NCI-H2227 treated with DMSO at 0.1 percent for 48 hours (cell line): ENCODE data around the gene IFT52.
"Not testable (repeated sequence)": the region's sequence is repeated elsewhere in the genome, so short reads cannot be mapped to it uniquely, and the experiment has no call there.

Experiments
- DNase-seq: peaks from one replicate; lab custom pipeline; 2025; lab: John Stamatoyannopoulos, UW

Gene IFT52

GRCh38 chr20:43568706-43569105, 22.0 kb upstream of the IFT52 start:
- no peak for DNase-seq

GRCh38 chr20:43569282-43569681, 21.5 kb upstream of the IFT52 start:
- no peak for DNase-seq

GRCh38 chr20:43570496-43570895, 20.2 kb upstream of the IFT52 start:
- DNase-seq = no peak

- no peak for DNase-seq
Measured at GRCh38 chr20:43571310-43571709, 19.4 kb upstream of the IFT52 start.

GRCh38 chr20:43571771-43572170, 19.0 kb upstream of the IFT52 start:
- no peak for DNase-seq

- DNase-seq = no peak
Measured at GRCh38 chr20:43572891-43573290, 17.8 kb upstream of the IFT52 start.

GRCh38 chr20:43576108-43576507, 14.6 kb upstream of the IFT52 start:
- no peak for DNase-seq

- DNase-seq = no peak
Measured at GRCh38 chr20:43579861-43580793, 10.6 kb upstream of the IFT52 start.

- DNase-seq = no peak
Measured at GRCh38 chr20:43583133-43583864, 7.4 kb upstream of the IFT52 start.

- DNase-seq = no peak
Measured at GRCh38 chr20:43583982-43584432, 6.7 kb upstream of the IFT52 start.

GRCh38 chr20:43584448-43585136, 6.1 kb upstream of the IFT52 start:
- no peak for DNase-seq

GRCh38 chr20:43586641-43587040, 4.1 kb upstream of the IFT52 start:
- DNase-seq = no peak

GRCh38 chr20:43588526-43588925, 2.2 kb upstream of the IFT52 start:
- DNase-seq = not testable (repeated sequence)

GRCh38 chr20:43590036-43590391, 723 bp upstream of the IFT52 start:
- peak; percentile 94 for DNase-seq

GRCh38 chr20:43601960-43602359, 11.2 kb downstream of the IFT52 start:
- DNase-seq = peak; percentile 2

GRCh38 chr20:43603124-43603523, 12.4 kb downstream of the IFT52 start:
- no peak for DNase-seq

- DNase-seq = no peak
Measured at GRCh38 chr20:43605715-43606114, 15.0 kb downstream of the IFT52 start.

- not testable (repeated sequence) for DNase-seq
Measured at GRCh38 chr20:43607278-43607677, 16.5 kb downstream of the IFT52 start.

GRCh38 chr20:43631598-43631997, 40.9 kb downstream of the IFT52 start:
- no peak for DNase-seq

GRCh38 chr20:43636429-43636828, 45.7 kb downstream of the IFT52 start:
- DNase-seq = no peak

- DNase-seq = no peak
Measured at GRCh38 chr20:43642548-43642947, 51.8 kb downstream of the IFT52 start.

- DNase-seq = no peak
Measured at GRCh38 chr20:43650997-43651525, 60.3 kb downstream of the IFT52 start.
